GM23338 (cell line): ENCODE results near the gene HYAL1.

Experiments used
- CREB1 ChIP-seq: fragments of 250-450 bp; sonication (Bioruptor Pico); IDR thresholded peaks from 2 replicates; pipeline ENCODE4 v1.5.0; 2020; ENCODE audit warnings: low read depth, mild to moderate bottlenecking, moderate library complexity
- EZH2 ChIP-seq: fragments of 200-600 bp; sonication (generic); IDR thresholded peaks from one replicate; pipeline ENCODE4 v1.8.0; 2017; ENCODE audit warnings: antibody characterized with exemption, mild to moderate bottlenecking, low read depth; ENCODE audit not compliant: unreplicated experiment
- EZH2phosphoT487 ChIP-seq: fragments of 200-600 bp; sonication (generic); IDR thresholded peaks from one replicate; pipeline ENCODE4 v1.8.1; 2018; ENCODE audit warnings: antibody characterized with exemption; ENCODE audit not compliant: unreplicated experiment
- JUNB ChIP-seq: IDR thresholded peaks from one replicate; pipeline ENCODE4 v1.6.1; 2016; ENCODE audit warnings: antibody characterized with exemption; ENCODE audit not compliant: unreplicated experiment
- NANOG ChIP-seq: IDR thresholded peaks from 2 replicates; pipeline ENCODE4 v1.6.1; 2016; ENCODE audit warnings: antibody characterized with exemption, borderline replicate concordance
- POLR2AphosphoS5 ChIP-seq: IDR thresholded peaks from 2 replicates; pipeline ENCODE4 v1.6.1; 2016; ENCODE audit warnings: antibody characterized with exemption, low read depth
- STAT1 ChIP-seq: IDR thresholded peaks from one replicate; pipeline ENCODE4 v1.6.1; 2016; ENCODE audit warnings: antibody characterized with exemption; ENCODE audit not compliant: unreplicated experiment
- ZNF114 ChIP-seq: fragments of 250-450 bp; sonication (Bioruptor Pico); IDR thresholded peaks from 2 replicates; pipeline ENCODE4 v1.5.0; 2020; ENCODE audit warnings: mild to moderate bottlenecking, moderate library complexity
- ZNF331 ChIP-seq: fragments of 250-450 bp; sonication (Bioruptor Pico); IDR thresholded peaks from 2 replicates; pipeline ENCODE4 v1.5.0; 2020; ENCODE audit warnings: low read depth, mild to moderate bottlenecking, moderate library complexity
- TF ChIP-seq, protein P1 (sequence below), 2 experiments: fragments of 200-600 bp in 1 of 2; sonication (generic) in 1 of 2; conservative IDR thresholded peaks; 2 replicates each; pipeline versions ENCODE4 v1.5.1 to v1.6.1; 2016 to 2017; ENCODE audit warnings: antibody characterized with exemption in 2 of 2, low read depth in 2 of 2, mild to moderate bottlenecking in 2 of 2, moderate library complexity in 1 of 2
- TF ChIP-seq, protein P2 (sequence below): IDR thresholded peaks from one replicate; pipeline ENCODE4 v1.6.1; 2018; ENCODE audit warnings: antibody characterized with exemption; ENCODE audit not compliant: unreplicated experiment
- TF ChIP-seq, protein P3 (sequence below): IDR thresholded peaks from 2 replicates; pipeline ENCODE4 v1.6.1; 2016; ENCODE audit warnings: antibody characterized with exemption
- TF ChIP-seq, protein P4 (sequence below): fragments of 250-450 bp; sonication (Bioruptor Pico); IDR thresholded peaks from 2 replicates; pipeline ENCODE4 v1.5.0; 2020; ENCODE audit warnings: mild to moderate bottlenecking, moderate library complexity

DNA sequence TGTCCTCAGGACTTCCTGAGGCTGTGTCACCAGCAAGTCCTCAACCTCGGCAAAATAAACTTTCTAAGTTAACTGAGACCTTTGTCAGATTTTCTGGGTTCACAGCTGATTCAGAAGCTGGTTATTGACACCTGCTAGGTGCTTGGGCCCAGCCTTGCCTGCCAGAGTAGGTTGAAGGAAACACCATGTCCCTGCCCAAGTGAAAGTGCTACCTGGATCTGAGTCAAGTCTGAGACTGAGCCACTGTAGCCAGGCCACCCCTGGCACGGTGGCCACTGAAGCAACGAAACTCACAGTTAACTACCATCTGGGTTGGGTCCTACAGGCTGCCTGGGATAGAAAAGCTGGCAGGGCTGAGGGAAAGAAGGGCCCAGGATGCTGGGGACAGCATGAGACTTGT, 11.0 kb upstream of the HYAL1 start:
- TF ChIP-seq, protein P1, sequence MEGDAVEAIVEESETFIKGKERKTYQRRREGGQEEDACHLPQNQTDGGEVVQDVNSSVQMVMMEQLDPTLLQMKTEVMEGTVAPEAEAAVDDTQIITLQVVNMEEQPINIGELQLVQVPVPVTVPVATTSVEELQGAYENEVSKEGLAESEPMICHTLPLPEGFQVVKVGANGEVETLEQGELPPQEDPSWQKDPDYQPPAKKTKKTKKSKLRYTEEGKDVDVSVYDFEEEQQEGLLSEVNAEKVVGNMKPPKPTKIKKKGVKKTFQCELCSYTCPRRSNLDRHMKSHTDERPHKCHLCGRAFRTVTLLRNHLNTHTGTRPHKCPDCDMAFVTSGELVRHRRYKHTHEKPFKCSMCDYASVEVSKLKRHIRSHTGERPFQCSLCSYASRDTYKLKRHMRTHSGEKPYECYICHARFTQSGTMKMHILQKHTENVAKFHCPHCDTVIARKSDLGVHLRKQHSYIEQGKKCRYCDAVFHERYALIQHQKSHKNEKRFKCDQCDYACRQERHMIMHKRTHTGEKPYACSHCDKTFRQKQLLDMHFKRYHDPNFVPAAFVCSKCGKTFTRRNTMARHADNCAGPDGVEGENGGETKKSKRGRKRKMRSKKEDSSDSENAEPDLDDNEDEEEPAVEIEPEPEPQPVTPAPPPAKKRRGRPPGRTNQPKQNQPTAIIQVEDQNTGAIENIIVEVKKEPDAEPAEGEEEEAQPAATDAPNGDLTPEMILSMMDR (conservative IDR thresholded peaks at IDR 0.05; ENCODE audit: low read depth in 2 of 2): no peak
- TF ChIP-seq POLR2AphosphoS5 (no peak), NANOG (no peak), EZH2 (no peak), EZH2phosphoT487 (no peak), STAT1 (no peak), JUNB (no peak), CREB1 (CRISPR knock-in tag) (no peak), ZNF331 (CRISPR knock-in tag) (no peak), ZNF114 (CRISPR knock-in tag) (no peak)
- TF ChIP-seq, protein P2, sequence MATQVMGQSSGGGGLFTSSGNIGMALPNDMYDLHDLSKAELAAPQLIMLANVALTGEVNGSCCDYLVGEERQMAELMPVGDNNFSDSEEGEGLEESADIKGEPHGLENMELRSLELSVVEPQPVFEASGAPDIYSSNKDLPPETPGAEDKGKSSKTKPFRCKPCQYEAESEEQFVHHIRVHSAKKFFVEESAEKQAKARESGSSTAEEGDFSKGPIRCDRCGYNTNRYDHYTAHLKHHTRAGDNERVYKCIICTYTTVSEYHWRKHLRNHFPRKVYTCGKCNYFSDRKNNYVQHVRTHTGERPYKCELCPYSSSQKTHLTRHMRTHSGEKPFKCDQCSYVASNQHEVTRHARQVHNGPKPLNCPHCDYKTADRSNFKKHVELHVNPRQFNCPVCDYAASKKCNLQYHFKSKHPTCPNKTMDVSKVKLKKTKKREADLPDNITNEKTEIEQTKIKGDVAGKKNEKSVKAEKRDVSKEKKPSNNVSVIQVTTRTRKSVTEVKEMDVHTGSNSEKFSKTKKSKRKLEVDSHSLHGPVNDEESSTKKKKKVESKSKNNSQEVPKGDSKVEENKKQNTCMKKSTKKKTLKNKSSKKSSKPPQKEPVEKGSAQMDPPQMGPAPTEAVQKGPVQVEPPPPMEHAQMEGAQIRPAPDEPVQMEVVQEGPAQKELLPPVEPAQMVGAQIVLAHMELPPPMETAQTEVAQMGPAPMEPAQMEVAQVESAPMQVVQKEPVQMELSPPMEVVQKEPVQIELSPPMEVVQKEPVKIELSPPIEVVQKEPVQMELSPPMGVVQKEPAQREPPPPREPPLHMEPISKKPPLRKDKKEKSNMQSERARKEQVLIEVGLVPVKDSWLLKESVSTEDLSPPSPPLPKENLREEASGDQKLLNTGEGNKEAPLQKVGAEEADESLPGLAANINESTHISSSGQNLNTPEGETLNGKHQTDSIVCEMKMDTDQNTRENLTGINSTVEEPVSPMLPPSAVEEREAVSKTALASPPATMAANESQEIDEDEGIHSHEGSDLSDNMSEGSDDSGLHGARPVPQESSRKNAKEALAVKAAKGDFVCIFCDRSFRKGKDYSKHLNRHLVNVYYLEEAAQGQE: no peak
- TF ChIP-seq, protein P3, sequence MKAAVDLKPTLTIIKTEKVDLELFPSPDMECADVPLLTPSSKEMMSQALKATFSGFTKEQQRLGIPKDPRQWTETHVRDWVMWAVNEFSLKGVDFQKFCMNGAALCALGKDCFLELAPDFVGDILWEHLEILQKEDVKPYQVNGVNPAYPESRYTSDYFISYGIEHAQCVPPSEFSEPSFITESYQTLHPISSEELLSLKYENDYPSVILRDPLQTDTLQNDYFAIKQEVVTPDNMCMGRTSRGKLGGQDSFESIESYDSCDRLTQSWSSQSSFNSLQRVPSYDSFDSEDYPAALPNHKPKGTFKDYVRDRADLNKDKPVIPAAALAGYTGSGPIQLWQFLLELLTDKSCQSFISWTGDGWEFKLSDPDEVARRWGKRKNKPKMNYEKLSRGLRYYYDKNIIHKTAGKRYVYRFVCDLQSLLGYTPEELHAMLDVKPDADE: no peak
- TF ChIP-seq, protein P4, sequence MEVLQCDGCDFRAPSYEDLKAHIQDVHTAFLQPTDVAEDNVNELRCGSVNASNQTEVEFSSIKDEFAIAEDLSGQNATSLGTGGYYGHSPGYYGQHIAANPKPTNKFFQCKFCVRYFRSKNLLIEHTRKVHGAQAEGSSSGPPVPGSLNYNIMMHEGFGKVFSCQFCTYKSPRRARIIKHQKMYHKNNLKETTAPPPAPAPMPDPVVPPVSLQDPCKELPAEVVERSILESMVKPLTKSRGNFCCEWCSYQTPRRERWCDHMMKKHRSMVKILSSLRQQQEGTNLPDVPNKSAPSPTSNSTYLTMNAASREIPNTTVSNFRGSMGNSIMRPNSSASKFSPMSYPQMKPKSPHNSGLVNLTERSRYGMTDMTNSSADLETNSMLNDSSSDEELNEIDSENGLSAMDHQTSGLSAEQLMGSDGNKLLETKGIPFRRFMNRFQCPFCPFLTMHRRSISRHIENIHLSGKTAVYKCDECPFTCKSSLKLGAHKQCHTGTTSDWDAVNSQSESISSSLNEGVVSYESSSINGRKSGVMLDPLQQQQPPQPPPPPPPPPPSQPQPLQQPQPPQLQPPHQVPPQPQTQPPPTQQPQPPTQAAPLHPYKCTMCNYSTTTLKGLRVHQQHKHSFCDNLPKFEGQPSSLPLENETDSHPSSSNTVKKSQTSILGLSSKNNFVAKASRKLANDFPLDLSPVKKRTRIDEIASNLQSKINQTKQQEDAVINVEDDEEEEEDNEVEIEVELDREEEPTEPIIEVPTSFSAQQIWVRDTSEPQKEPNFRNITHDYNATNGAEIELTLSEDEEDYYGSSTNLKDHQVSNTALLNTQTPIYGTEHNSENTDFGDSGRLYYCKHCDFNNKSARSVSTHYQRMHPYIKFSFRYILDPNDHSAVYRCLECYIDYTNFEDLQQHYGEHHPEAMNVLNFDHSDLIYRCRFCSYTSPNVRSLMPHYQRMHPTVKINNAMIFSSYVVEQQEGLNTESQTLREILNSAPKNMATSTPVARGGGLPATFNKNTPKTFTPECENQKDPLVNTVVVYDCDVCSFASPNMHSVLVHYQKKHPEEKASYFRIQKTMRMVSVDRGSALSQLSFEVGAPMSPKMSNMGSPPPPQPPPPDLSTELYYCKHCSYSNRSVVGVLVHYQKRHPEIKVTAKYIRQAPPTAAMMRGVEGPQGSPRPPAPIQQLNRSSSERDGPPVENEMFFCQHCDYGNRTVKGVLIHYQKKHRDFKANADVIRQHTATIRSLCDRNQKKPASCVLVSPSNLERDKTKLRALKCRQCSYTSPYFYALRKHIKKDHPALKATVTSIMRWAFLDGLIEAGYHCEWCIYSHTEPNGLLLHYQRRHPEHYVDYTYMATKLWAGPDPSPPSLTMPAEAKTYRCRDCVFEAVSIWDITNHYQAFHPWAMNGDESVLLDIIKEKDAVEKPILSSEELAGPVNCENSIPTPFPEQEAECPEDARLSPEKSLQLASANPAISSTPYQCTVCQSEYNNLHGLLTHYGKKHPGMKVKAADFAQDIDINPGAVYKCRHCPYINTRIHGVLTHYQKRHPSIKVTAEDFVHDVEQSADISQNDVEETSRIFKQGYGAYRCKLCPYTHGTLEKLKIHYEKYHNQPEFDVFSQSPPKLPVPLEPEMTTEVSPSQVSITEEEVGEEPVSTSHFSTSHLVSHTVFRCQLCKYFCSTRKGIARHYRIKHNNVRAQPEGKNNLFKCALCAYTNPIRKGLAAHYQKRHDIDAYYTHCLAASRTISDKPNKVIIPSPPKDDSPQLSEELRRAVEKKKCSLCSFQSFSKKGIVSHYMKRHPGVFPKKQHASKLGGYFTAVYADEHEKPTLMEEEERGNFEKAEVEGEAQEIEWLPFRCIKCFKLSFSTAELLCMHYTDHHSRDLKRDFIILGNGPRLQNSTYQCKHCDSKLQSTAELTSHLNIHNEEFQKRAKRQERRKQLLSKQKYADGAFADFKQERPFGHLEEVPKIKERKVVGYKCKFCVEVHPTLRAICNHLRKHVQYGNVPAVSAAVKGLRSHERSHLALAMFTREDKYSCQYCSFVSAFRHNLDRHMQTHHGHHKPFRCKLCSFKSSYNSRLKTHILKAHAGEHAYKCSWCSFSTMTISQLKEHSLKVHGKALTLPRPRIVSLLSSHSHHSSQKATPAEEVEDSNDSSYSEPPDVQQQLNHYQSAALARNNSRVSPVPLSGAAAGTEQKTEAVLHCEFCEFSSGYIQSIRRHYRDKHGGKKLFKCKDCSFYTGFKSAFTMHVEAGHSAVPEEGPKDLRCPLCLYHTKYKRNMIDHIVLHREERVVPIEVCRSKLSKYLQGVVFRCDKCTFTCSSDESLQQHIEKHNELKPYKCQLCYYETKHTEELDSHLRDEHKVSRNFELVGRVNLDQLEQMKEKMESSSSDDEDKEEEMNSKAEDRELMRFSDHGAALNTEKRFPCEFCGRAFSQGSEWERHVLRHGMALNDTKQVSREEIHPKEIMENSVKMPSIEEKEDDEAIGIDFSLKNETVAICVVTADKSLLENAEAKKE (CRISPR knock-in tag): no peak
